ENCODE measurements around the gene SUFU. TPM values are rescaled to one million over a fixed set of nuclear protein-coding genes. Genes with fewer than 3 reads are reported as not detected.
"Not testable (repeated sequence)": the region's sequence is repeated elsewhere in the genome, so short reads cannot be mapped to it uniquely, and the experiment has no call there.

Gene SUFU
- 13.5 TPM for total RNA-seq
- long read RNA-seq, full-length matches to known transcripts: 2 of 16 reads
- long read RNA-seq, partial matches to known transcripts: 0 of 16 reads
- long read RNA-seq, other reads (novel, unspliced or antisense): 14 of 16 reads

DNA sequence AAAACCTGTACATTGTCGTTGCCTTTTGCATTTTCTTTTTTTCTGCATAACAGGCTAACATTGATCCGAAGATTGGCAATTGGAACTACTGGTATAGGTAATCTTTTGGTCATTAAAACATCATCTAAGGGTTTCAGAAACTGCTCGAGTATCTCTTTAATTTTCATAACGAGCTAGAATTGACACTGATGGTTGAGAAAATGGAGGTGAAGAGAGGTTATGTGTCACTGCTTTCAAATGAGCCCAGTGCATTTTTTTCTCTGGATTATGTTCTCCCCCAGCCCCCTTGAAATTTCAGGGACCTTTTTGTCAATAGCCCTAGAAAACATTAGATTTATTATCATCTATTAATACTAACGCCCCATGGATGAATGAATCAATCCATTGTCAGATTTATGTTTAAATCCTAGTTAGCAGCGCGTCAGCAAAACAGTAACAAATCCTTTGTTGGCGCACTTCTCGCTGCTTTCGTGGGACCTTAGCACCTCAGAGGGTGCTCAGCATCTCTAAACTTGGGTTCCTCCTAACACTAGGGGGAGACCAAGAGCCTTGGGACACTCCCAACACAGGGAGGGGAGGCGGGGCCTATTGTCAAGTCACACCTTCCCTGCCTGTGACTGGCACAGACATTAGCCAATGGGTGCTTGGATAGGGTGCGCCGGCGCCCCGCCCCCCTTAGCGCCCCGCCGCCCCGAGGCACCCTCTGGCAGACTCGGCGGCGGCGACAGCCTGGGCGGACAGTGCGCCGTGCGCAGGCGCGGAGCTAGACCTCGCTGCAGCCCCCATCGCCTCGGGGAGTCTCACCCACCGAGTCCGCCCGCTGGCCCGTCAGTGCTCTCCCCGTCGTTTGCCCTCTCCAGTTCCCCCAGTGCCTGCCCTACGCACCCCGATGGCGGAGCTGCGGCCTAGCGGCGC lies at the start of gene SUFU:
Gene SUFU (plus strand): TSS at position 709 of the 915 bp plus-strand sequence. CDS start 181 bp downstream, at position 890.
- intact Hi-C loops (cut with DNase I): no loop called here
- Histone ChIP-seq H3K27ac (peak within 1 kb of the TSS; percentile 77), H3K4me1 (peaks cover 38% of the 10 kb centered on the region), H3K36me3 (no peaks in the 10 kb centered on the region), H3K9me3 (no peaks in the 10 kb centered on the region), H3K4me3 (peak within 1 kb of the TSS; percentile 92), H3K27me3 (no peaks in the 10 kb centered on the region)
- peak; percentile 97 for DNase-seq
- TF ChIP-seq, protein P1, sequence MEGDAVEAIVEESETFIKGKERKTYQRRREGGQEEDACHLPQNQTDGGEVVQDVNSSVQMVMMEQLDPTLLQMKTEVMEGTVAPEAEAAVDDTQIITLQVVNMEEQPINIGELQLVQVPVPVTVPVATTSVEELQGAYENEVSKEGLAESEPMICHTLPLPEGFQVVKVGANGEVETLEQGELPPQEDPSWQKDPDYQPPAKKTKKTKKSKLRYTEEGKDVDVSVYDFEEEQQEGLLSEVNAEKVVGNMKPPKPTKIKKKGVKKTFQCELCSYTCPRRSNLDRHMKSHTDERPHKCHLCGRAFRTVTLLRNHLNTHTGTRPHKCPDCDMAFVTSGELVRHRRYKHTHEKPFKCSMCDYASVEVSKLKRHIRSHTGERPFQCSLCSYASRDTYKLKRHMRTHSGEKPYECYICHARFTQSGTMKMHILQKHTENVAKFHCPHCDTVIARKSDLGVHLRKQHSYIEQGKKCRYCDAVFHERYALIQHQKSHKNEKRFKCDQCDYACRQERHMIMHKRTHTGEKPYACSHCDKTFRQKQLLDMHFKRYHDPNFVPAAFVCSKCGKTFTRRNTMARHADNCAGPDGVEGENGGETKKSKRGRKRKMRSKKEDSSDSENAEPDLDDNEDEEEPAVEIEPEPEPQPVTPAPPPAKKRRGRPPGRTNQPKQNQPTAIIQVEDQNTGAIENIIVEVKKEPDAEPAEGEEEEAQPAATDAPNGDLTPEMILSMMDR (IDR thresholded peaks at IDR 0.05): peak; percentile 90
- ATAC-seq: peak; percentile 90

DNA sequence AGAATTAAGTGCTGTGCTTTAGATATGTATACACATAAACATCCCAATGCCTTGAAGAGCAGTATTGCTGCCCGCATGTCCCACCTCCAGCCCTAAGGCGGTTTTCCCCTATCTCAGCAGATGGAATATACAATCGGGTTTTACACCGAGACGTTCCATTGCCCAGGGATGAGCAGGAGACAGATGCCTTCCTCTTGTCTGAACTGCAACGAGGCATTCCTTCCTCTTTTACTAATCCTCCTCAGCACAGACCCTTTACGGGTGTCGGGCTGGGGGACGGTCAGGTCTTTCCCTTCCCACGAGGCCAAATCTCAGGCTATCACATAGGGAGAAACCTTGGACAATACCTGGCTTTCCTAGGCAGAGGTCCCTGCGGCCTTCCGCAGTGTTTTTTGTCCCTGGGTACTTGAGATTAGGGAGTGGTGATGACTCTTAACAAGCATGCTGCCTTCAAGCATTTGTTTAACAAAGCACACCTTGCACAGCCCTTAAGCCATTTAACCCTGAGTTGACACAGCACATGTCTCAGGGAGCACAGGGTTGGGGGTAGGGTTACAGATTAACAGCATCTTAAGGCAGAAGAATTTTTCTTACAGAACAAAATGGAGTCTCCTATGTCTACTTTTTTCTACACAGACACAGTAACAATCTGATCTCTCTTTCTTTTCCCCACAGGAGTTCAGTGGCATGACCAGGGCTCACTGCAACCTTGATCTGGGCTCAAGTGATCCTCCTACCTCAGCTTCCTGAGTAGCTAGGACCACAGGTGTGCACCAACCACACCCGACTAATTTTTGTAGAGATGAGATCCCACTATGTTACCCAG lies 48.9 kb upstream of the SUFU start:
- DNase-seq; H3K9me3 ChIP-seq; H3K36me3 ChIP-seq; ATAC-seq; H3K4me3 ChIP-seq; H3K27me3 ChIP-seq; intact Hi-C loops (cut with DNase I): not testable (repeated sequence)
- Histone ChIP-seq H3K27ac (peak overlapping the region; percentile 83), H3K4me1 (peaks cover 41% of the 10 kb centered on the region)

DNA sequence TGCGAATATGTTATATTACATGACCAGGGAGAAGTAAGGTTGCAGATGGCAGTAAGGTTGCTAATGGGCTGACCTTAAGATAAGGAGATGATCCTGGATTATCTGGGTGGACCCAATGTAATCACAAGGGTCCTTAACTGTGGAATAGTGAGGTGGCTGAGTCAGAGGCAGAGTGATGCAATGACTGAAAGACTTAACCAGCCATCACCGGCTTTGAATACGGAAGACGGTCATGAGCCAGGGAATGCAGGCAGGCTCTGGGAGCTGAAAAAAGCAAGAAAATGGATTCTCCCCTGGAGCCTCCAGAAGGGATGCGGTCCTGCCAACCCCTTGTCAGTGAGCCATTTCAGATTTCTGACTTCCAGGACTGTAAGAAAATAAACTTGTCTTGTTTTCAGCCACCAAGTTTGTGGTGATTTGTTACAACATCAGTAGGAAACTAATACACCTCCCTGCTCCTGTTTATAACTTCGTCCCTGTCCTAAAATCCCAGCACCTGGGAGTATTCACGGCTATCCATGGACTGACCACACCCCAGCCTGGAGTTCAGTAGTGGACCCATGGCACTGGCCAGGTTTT lies 47.8 kb upstream of the SUFU start:
- peaks cover 41% of the 10 kb centered on the region for H3K4me1 ChIP-seq
- DNase-seq: no peak

DNA sequence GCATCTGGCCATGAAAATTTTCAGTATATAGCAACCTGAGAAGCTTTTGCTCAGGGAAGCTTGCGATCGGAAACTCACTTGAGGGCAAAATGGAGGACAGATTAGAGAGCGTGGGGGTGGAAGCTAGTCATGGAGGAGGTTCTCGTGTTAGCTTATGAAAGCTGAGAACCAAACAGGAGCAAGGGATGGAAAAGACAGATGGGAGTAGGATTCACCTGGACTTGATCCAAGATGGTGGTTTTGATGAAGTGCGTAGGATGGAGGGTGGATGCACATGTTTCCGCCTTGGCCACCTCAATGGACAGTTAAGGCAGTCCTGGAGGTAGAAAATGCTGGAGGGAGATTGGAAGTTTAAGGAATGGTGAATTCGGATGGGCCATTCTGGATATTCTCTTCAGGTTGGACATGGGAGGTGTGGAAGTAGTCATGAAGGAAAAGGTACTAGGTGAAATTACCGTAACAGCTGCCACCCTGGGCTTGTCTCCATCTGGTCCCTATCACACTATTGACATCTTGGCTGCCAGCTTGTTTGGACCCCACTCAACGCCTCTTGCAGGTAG lies 46.1 kb upstream of the SUFU start:
- Histone ChIP-seq H3K27me3 (no peaks in the 10 kb centered on the region), H3K27ac (no peak overlapping the region), H3K36me3 (no peaks in the 10 kb centered on the region), H3K4me3 (no peak overlapping the region), H3K4me1 (peaks cover 37% of the 10 kb centered on the region), H3K9me3 (no peaks in the 10 kb centered on the region)
- DNase-seq: no peak
- no peak for ATAC-seq
- intact Hi-C loops (cut with DNase I): no loop called here
- TF ChIP-seq, protein P1 (IDR thresholded peaks at IDR 0.05): no peak

More for the DNA sequence above, 47.8 kb upstream of the SUFU start:
- Histone ChIP-seq H3K27ac (peak overlapping the region; percentile 83), H3K27me3 (no peaks in the 10 kb centered on the region), H3K36me3 (no peaks in the 10 kb centered on the region), H3K4me3 (no peak overlapping the region), H3K9me3 (no peaks in the 10 kb centered on the region)
- ATAC-seq: peak; percentile 75
- intact Hi-C loops (cut with DNase I): no loop called here
- TF ChIP-seq, protein P1 (IDR thresholded peaks at IDR 0.05): no peak

DNA sequence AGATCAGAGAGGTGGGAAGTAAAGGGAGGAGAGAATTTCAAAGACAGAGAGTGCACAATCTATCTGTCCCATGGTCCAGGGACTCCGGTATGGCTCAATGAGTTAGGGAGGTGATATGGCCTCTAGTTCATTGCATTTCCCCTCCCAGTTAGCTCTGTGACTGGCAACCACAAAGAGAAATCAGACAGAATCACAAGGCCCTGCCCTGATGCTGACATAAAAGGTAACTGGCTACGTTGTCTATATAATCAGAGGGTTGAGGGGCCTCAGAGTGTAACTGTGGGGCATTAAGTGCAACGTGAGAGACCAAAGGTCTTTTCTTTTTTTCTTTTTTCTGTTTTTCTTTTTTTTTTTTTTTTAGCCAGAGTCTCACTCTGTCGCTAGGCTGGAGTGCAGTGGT lies 45.1 kb upstream of the SUFU start:
- intact Hi-C loops (cut with DNase I): no loop called here
- TF ChIP-seq, protein P1 (IDR thresholded peaks at IDR 0.05): no peak
- H3K4me1 ChIP-seq: peaks cover 31% of the 10 kb centered on the region
- H3K9me3 ChIP-seq: no peaks in the 10 kb centered on the region
- no peak for DNase-seq
- no peak for ATAC-seq
- no peak overlapping the region for H3K4me3 ChIP-seq
- no peak overlapping the region for H3K27ac ChIP-seq
- no peaks in the 10 kb centered on the region for H3K36me3 ChIP-seq
- H3K27me3 ChIP-seq: no peaks in the 10 kb centered on the region
